ENCODE results near the gene GPR156.

- no peak for TF ChIP-seq POLR2A (IDR thresholded peaks at IDR 0.05)
- TF ChIP-seq CTCF (IDR thresholded peaks at IDR 0.05), result no peak
These were observed 41.8 kb upstream of the GPR156 start for GRCh38 chr3:120326784-120327183.

All from lower leg skin (tissue), 3 donors.